HG03571 (cell line): ENCODE results near the gene CACNA1F.

ENCODE experiments used
- ATAC-seq: cut with Tn5 transposase; IDR thresholded peaks from one replicate; pipeline ENCODE4 v1.9.1; 2021; ENCODE audit not compliant: unreplicated experiment

Gene CACNA1F

GRCh38 chrX:49231333-49232000 lies 1.7 kb downstream of the CACNA1F start:
- no peak for ATAC-seq

GRCh38 chrX:49230500-49231232 lies 2.5 kb downstream of the CACNA1F start:
- no peak for ATAC-seq

GRCh38 chrX:49228185-49228584 lies 5.0 kb downstream of the CACNA1F start:
- no peak for ATAC-seq

- no peak for ATAC-seq
These were observed 5.4 kb downstream of the CACNA1F start for GRCh38 chrX:49227726-49228125.

- ATAC-seq, result no peak
These were observed 6.2 kb downstream of the CACNA1F start for GRCh38 chrX:49226946-49227345.

DNA sequence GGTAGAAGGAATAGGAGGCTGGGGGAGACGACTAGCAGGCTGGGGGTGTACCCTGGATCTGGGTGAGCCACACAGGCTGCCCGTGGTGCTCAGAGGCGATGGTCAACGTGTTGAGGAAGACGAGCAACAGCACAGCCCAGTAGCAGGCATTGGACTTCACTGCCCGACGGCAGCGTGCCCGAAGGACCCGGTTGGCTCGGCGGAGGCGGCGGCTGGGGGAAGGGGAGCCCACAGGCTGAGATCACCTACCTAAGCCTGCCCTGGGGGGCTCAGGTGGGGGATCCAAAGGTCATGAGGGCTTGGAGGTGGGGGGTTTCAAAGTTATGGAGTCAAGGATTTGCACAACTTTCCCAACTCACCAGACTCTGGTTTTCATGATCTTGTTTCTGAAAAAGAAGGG lies 7.3 kb downstream of the CACNA1F start:
- ATAC-seq, result no peak

- no peak for ATAC-seq
These were observed 11.3 kb downstream of the CACNA1F start for GRCh38 chrX:49221868-49222267.

- ATAC-seq, result no peak
These were observed 13.0 kb downstream of the CACNA1F start for GRCh38 chrX:49220100-49220499.

DNA sequence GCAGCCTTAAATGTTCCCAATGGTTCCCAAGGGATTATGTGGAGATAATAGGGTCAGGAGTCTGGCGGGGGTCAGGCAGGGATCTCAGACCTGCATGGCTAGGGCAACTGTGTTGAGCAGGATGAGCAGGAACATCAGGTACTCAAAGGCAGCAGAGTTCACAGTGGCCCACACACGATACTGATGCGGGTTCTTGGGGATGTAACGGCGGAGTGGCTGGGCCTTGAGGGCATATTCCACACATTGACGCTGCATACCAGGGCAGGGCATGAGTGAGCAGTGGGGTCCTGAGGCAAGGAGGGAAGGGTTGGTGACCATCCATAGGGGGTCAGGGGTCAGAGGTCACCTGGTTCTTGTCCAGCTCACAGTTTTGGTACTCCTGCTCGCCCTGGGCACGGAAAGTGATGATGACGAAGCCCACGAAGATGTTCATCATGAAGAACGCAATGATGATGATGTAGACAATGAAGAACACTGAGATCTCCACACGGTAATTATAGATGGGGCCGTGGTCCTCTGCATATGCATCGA lies 18.1 kb downstream of the CACNA1F start:
- no peak for ATAC-seq

DNA sequence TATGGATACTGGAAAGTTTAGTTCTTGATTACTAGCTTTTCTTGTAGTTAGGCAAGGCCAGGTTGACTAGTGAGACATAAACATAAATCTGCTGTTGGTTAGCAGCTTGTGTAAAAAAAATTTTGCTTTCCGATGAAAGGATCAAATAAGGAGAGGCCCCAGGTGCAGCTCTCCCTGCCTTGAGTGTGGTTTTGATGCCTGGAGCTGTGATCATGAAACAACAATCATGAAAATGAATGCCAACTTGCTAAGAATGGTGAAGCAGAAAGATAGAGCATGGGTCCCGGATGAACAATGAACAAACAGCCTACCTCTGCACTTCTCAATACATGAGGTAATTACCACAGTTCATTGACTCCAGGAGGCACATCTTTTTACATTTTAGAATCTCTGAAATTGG lies 18.7 kb downstream of the CACNA1F start:
- no peak for ATAC-seq

- ATAC-seq, result no peak
These were observed 20.3 kb downstream of the CACNA1F start for GRCh38 chrX:49212861-49213260.

GRCh38 chrX:49212209-49212608 lies 20.9 kb downstream of the CACNA1F start:
- no peak for ATAC-seq

- ATAC-seq, result no peak
These were observed 22.1 kb downstream of the CACNA1F start for GRCh38 chrX:49211074-49211473.

- ATAC-seq, result no peak
These were observed 22.7 kb downstream of the CACNA1F start for GRCh38 chrX:49210406-49210805.

- no peak for ATAC-seq
These were observed 23.5 kb downstream of the CACNA1F start for GRCh38 chrX:49209434-49210251.

DNA sequence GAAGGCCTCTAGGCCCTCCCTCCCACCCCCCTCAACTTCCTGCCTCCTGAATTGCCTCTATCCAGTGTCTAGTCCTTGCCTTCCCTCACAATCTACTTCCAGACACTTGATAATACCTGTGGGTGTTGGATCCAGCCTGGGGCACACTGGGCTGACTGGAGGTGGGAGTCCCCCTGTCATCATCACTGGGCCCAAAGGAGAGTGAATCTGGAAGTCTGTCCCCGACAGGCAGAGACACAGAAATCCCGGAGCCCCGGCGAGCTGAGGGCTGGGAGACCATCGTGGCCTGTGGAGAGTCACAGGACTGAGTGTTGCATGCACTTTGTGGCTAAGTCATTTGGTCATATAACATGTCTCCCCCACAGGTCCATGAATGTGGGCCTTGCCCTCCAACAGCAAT lies 24.7 kb downstream of the CACNA1F start:
- ATAC-seq, result no peak

DNA sequence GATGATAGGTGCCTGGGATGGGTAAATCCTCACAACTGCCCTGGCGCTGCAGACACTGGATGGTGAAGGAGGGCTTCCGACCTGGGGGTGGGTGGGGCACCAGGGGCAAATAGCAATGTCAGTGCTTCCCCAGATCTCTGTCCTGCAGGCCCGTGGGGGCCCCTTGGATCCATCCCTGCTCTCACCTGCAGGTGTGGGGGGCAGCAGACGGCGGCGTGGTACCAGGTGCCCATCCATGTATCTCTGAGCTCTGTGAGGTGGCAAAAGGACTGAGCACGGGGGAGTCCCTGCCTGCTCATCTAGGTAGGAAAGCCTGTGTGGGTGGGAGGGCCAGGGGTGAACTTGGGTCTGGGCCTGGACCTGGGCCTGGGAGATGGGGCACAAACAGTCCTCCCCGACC lies 26.6 kb downstream of the CACNA1F start:
- no peak for ATAC-seq

- ATAC-seq, result no peak
These were observed 27.7 kb downstream of the CACNA1F start for GRCh38 chrX:49205443-49205842.

DNA sequence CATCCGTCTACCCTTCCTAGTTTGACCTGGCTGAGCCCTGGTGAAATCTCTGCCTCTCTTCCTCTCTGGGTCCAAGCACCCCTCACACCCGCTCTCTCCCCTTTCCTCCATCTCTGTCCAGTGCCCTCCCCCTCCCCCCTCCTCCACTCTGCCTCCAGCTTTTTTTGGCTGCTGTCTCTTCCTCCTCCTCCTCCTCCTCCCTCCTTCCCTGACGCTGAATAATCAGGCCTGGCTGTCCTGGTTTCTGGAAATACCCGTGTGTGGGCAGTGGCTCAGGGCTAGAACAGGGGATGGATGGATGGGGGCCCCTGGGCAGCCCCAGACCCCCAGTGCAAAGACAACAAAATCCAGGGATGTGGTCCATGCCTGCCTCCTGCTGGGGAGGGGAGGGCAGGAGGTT lies 28.4 kb downstream of the CACNA1F start:
- ATAC-seq, result no peak

GRCh38 chrX:49204017-49204416 lies 29.1 kb downstream of the CACNA1F start:
- no peak for ATAC-seq

- ATAC-seq, result no peak
These were observed 29.6 kb downstream of the CACNA1F start for GRCh38 chrX:49203536-49203935.

- ATAC-seq, result no peak
These were observed 31.1 kb downstream of the CACNA1F start for GRCh38 chrX:49202022-49202421.
